Tibial nerve (tissue), 4 donors: ENCODE results near the gene CA9.

Experiments
- EP300 ChIP-seq, 2 donors: sonication (generic); formaldehyde crosslinking; IDR thresholded peaks; one replicate each; pipeline ENCODE4 v1.6.1; 2017; ENCODE audit warnings: antibody characterized with exemption in 2 of 2, mild to moderate bottlenecking in 1 of 2
- POLR2A ChIP-seq, 2 donors: fragments of 450-650 bp; IDR thresholded peaks; one replicate each; pipeline ENCODE4 v1.6.1; 2017; ENCODE audit warnings: antibody characterized with exemption in 2 of 2, mild to moderate bottlenecking in 2 of 2, moderate library complexity in 2 of 2
- TF ChIP-seq, protein P1 (sequence below), 5 experiments: fragments of 200-600 bp in 3 of 5; fragments of 450-650 bp in 2 of 5; sonication (generic) in 3 of 5; IDR thresholded peaks; one replicate each; pipeline ENCODE4 v1.5.1; 2016 to 2019; ENCODE audit warnings: antibody characterized with exemption in 5 of 5, mild to moderate bottlenecking in 3 of 5, moderate library complexity in 2 of 5

DNA sequence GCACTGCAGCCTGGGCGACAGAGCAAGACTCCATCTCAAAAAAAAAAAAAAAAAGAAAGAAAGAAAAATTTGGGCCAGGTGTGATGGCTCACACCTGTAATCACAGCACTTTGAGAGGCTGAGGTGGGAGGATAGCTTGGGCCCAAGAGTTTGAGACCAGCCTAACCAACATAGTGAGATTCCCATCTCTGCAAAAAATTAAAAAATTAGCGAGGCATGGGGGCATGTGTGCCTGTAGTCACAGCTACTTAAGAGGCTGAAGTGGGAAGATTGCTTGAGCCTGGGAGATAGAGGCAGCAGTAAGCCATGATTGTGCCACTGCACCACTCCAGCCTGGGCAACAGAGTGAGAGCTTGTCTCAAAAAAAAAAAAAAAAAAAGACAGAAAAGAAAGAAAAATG lies 20.1 kb upstream of the CA9 start:
- TF ChIP-seq, protein P1, sequence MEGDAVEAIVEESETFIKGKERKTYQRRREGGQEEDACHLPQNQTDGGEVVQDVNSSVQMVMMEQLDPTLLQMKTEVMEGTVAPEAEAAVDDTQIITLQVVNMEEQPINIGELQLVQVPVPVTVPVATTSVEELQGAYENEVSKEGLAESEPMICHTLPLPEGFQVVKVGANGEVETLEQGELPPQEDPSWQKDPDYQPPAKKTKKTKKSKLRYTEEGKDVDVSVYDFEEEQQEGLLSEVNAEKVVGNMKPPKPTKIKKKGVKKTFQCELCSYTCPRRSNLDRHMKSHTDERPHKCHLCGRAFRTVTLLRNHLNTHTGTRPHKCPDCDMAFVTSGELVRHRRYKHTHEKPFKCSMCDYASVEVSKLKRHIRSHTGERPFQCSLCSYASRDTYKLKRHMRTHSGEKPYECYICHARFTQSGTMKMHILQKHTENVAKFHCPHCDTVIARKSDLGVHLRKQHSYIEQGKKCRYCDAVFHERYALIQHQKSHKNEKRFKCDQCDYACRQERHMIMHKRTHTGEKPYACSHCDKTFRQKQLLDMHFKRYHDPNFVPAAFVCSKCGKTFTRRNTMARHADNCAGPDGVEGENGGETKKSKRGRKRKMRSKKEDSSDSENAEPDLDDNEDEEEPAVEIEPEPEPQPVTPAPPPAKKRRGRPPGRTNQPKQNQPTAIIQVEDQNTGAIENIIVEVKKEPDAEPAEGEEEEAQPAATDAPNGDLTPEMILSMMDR (IDR thresholded peaks at IDR 0.05), result no peak
- TF ChIP-seq POLR2A (IDR thresholded peaks at IDR 0.05) (no peak), EP300 (IDR thresholded peaks at IDR 0.05) (no peak)
